A549 (cell line): ENCODE measurements around the gene TRIM2. TPM values are rescaled to one million over a fixed set of nuclear protein-coding genes. Genes with fewer than 3 reads are reported as not detected.

ENCODE experiments used
- ATAC-seq, 2 experiments: fragments of 200-7000 bp in 1 of 2; fragments of >200 bp in 1 of 2; cut with Nextera tagmentation in 1 of 2; cut with Tn5 transposase in 1 of 2; 3 replicates each; pipeline versions ENCODE4 v1.8.0 to v1.9.1; 2018 to 2020; ENCODE audit warnings: mild to moderate bottlenecking in 1 of 2, moderate library complexity in 1 of 2
- CTCF ChIA-PET: fragments of 300-600 bp; sonication (Branson Sonifier 250); formaldehyde crosslinking; extraction: SDS; loops from one replicate; lab custom pipeline; 2021; ENCODE audit warnings: antibody characterized with exemption, inconsistent platforms; lab: Yijun Ruan, JAX
- POLR2A ChIA-PET: fragments of 350-600 bp; formaldehyde crosslinking; extraction: SDS; loops from one replicate; lab custom pipeline; 2021; ENCODE audit warnings: antibody characterized with exemption, inconsistent platforms; lab: Yijun Ruan, JAX
- DNase-seq, 2 experiments: peaks; one replicate each; pipeline versions ENCODE4 v3.0.0 to v3.0.0-alpha.2; 2011 to 2016; ENCODE audit warnings: low read depth in 1 of 2, low spot score in 1 of 2
- FAIRE-seq: peaks from 2 replicates; lab custom pipeline; 2011; peaks lifted over from hg19 to GRCh38; lab: Jason Lieb, UNC
- H3K27ac ChIP-seq, 2 experiments: fragments of >200 bp; sonication (Bioruptor Twin); formaldehyde crosslinking; 3 replicates each; pipeline ENCODE4 v1.5.1; 2016 to 2017
- H3K4me1 ChIP-seq: fragments of >200 bp; sonication (Bioruptor Twin); formaldehyde crosslinking; 3 replicates; pipeline ENCODE4 v1.6.1; 2016
- H3K4me2 ChIP-seq: fragments of >200 bp; sonication (Bioruptor Twin); formaldehyde crosslinking; 3 replicates; pipeline ENCODE4 v1.6.1; 2016
- H3K4me3 ChIP-seq: fragments of >200 bp; sonication (Bioruptor Twin); formaldehyde crosslinking; 3 replicates; pipeline ENCODE4 v1.5.1; 2016
- H3K9me3 ChIP-seq: fragments of >200 bp; sonication (Bioruptor Twin); formaldehyde crosslinking; 3 replicates; pipeline ENCODE4 v1.6.1; 2016
- BHLHE40 ChIP-seq: IDR thresholded peaks from 2 replicates; pipeline ENCODE4 v1.6.1; 2012; ENCODE audit warnings: low read depth, low read length, inconsistent platforms
- CEBPB ChIP-seq, 2 experiments: fragments of >200 bp in 1 of 2; sonication (Bioruptor Twin) in 1 of 2; formaldehyde crosslinking in 1 of 2; IDR thresholded peaks; 2 replicates each; pipeline ENCODE4 v1.6.1; 2012 to 2016
- EHMT2 ChIP-seq: fragments of 200-600 bp; sonication (generic); IDR thresholded peaks from 2 replicates; pipeline ENCODE4 v1.6.1; 2016; ENCODE audit warnings: antibody characterized with exemption, low read depth, mild to moderate bottlenecking, moderate library complexity
- FOSB ChIP-seq: fragments of 250-450 bp; sonication (Bioruptor Pico); IDR thresholded peaks from 2 replicates; pipeline ENCODE4 v1.5.0; 2020; ENCODE audit warnings: mild to moderate bottlenecking, moderate library complexity
- HDAC2 ChIP-seq: fragments of 200-600 bp; sonication (generic); IDR thresholded peaks from 2 replicates; pipeline ENCODE4 v1.6.1; 2016
- MAZ ChIP-seq: fragments of 150-350 bp; IDR thresholded peaks from 2 replicates; pipeline ENCODE4 v1.6.1; 2014; ENCODE audit warnings: antibody characterized with exemption, low read depth, low read length, borderline replicate concordance
- MYC ChIP-seq: IDR thresholded peaks from 2 replicates; pipeline ENCODE4 v1.6.1; 2012; ENCODE audit warnings: mild to moderate bottlenecking, inconsistent platforms, low read length, improper control_type of control experiment, borderline replicate concordance
- NR3C1 ChIP-seq: fragments of >200 bp; sonication (Bioruptor Twin); formaldehyde crosslinking; IDR thresholded peaks from 3 replicates; pipeline ENCODE4 v1.6.1; 2017
- POLR2A ChIP-seq: IDR thresholded peaks from 2 replicates; pipeline ENCODE4 v1.6.1; 2012; ENCODE audit warnings: mild to moderate bottlenecking, low read length
- RNF2 ChIP-seq: fragments of 200-600 bp; sonication (generic); IDR thresholded peaks from 2 replicates; pipeline ENCODE4 v1.6.1; 2016; ENCODE audit warnings: low read depth, mild to moderate bottlenecking, antibody characterized with exemption, moderate library complexity, borderline replicate concordance
- SMC3 ChIP-seq: fragments of >200 bp; sonication (Bioruptor Twin); formaldehyde crosslinking; IDR thresholded peaks from 3 replicates; pipeline ENCODE4 v1.6.1; 2018; ENCODE audit warnings: inconsistent platforms
- TFCP2L1 ChIP-seq: fragments of 250-450 bp; sonication (Bioruptor Pico); IDR thresholded peaks from 2 replicates; pipeline ENCODE4 v1.5.0; 2021; ENCODE audit warnings: mild to moderate bottlenecking
- TP53 ChIP-seq: fragments of 250-450 bp; sonication (Bioruptor Pico); IDR thresholded peaks from 2 replicates; pipeline ENCODE4 v1.5.0; 2021; ENCODE audit warnings: mild to moderate bottlenecking, moderate library complexity
- ZFP36 ChIP-seq: fragments of 450-650 bp; IDR thresholded peaks from 2 replicates; pipeline ENCODE4 v1.6.1; 2014; ENCODE audit warnings: borderline replicate concordance; ENCODE audit not compliant: partially characterized antibody
- WGBS: methylation state at CpG from one replicate; pipeline ENCODE4 v1.1.6; 2017; ENCODE audit errors: missing lambda C conversion rate; 5-methylcytosine and 5-hydroxymethylcytosine counted together
- polyA plus RNA-seq, 4 experiments: library from polyadenylated mRNA; depleted of rRNA in 3 of 4; stranded (reverse); fragments of >200 nt; fragmentation: RNase III in 1 of 4; extraction: RNeasy Plus Mini Kit Qiagen cat#74134 plus additional on column Dnase treatment in 1 of 4; gene quantifications; 2 replicates in 3 of 4; 3 replicates in 1 of 4; pipeline ENCODE4 v1.2.3, GENCODE V29; 2011 to 2017
- TF ChIP-seq, protein P1 (sequence below): fragments of 200-600 bp; sonication (generic); IDR thresholded peaks from 2 replicates; pipeline ENCODE4 v1.6.1; 2016; ENCODE audit warnings: antibody characterized with exemption, mild to moderate bottlenecking, moderate library complexity
- TF ChIP-seq, protein P2 (sequence below): fragments of 250-450 bp; sonication (Bioruptor Pico); IDR thresholded peaks from 2 replicates; pipeline ENCODE4 v1.5.0; 2021; ENCODE audit warnings: mild to moderate bottlenecking, moderate library complexity, borderline replicate concordance
- TF ChIP-seq, protein P3 (sequence below): fragments of 250-450 bp; sonication (Bioruptor Pico); IDR thresholded peaks from 2 replicates; pipeline ENCODE4 v1.5.0; 2020; ENCODE audit warnings: low read depth, mild to moderate bottlenecking, moderate library complexity

Gene TRIM2
- polyA plus RNA-seq, 2 of the 4 experiments (the other 2 are of a cell fraction) = 0.92 to 1.4 TPM

DNA sequence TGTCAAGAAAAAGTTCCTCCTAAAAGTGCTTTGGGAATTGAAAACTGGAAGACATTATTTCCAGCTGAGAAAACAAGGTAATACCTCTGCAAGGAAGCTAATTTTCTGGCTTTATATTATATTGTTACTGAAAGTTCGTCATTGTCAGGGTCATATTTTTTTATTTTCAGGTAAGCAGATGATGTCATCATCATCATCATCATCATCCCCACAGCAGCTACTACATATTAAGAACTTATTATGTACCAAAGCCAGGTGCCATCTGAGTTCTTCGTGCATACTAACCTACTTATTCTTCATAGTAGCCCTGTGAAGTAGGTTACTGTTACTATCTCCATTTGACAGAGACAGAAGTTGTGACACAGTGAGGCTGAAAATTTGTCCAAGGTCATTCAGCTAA lies 87.3 kb downstream of the TRIM2 start:
- POLR2A ChIA-PET = no interaction called here
- peaks cover 3% of the 10 kb centered on the region; the same call in 1 of the 3 replicates for H3K4me1 ChIP-seq
- H3K27ac ChIP-seq = no peak overlapping the region
- FAIRE-seq = no peak
- no peak overlapping the region for H3K4me2 ChIP-seq
- CTCF ChIA-PET = no interaction called here
- no peak for ATAC-seq
- TF ChIP-seq, protein P1, sequence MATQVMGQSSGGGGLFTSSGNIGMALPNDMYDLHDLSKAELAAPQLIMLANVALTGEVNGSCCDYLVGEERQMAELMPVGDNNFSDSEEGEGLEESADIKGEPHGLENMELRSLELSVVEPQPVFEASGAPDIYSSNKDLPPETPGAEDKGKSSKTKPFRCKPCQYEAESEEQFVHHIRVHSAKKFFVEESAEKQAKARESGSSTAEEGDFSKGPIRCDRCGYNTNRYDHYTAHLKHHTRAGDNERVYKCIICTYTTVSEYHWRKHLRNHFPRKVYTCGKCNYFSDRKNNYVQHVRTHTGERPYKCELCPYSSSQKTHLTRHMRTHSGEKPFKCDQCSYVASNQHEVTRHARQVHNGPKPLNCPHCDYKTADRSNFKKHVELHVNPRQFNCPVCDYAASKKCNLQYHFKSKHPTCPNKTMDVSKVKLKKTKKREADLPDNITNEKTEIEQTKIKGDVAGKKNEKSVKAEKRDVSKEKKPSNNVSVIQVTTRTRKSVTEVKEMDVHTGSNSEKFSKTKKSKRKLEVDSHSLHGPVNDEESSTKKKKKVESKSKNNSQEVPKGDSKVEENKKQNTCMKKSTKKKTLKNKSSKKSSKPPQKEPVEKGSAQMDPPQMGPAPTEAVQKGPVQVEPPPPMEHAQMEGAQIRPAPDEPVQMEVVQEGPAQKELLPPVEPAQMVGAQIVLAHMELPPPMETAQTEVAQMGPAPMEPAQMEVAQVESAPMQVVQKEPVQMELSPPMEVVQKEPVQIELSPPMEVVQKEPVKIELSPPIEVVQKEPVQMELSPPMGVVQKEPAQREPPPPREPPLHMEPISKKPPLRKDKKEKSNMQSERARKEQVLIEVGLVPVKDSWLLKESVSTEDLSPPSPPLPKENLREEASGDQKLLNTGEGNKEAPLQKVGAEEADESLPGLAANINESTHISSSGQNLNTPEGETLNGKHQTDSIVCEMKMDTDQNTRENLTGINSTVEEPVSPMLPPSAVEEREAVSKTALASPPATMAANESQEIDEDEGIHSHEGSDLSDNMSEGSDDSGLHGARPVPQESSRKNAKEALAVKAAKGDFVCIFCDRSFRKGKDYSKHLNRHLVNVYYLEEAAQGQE = no peak
- no peak for TF ChIP-seq MAZ
- no peak for TF ChIP-seq HDAC2
- TF ChIP-seq EHMT2 = no peak
- no peak for TF ChIP-seq BHLHE40
- no peak for TF ChIP-seq TFCP2L1
- TF ChIP-seq RNF2 = no peak
- no peak for TF ChIP-seq POLR2A
- TF ChIP-seq CEBPB (IDR thresholded peaks at IDR 0.05) = no peak
- WGBS = 35% methylated on average over 2 of the region's 2 CpGs
- no peaks in the 10 kb centered on the region for H3K9me3 ChIP-seq
- no peak for DNase-seq
- H3K4me3 ChIP-seq = no peak overlapping the region

DNA sequence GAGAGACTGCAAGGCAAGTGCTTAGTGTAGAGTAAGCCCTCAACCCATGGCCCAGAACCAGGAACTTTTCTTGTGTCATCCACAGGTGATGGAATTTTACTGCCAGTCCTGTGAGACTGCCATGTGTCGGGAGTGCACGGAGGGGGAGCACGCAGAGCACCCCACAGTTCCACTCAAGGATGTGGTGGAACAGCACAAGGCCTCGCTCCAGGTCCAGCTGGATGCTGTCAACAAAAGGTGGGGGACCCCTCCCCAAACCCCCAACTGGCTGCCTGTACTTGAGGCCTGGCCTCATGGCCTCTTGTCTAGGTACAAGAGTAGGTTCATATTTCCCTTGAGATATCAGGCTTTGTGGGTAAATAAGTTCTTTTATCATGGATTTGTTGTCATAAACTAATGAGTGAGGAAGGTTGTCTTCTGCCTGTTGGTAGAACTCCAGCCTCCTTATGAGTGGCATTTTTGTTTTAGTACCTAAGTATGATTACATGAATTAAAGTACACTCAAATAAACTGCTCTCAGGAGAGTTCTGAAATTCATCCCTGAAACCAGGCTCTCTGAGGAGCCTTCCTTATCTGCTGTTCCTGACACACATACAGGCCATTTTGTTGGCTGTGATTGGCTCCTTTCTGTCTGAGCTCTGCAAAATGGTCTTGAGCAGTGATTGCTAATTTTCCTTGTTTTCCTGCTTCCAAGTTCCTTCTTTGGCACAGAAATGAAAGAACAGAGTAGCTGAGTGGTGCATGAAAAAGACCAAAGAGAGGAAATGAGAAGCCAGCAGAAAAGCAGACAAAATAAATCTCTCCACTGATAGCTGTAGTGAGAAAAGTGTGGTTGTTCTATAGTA lies 88.9 kb downstream of the TRIM2 start:
- Histone ChIP-seq H3K4me3 (no peak overlapping the region), H3K4me2 (no peak overlapping the region), H3K4me1 (peaks cover 3% of the 10 kb centered on the region; the same call in 1 of the 3 replicates), H3K27ac (no peak overlapping the region), H3K9me3 (no peaks in the 10 kb centered on the region)
- ATAC-seq (no peak), FAIRE-seq (no peak), DNase-seq (no peak)
- 70% methylated on average over 3 of the region's 4 CpGs for WGBS
- POLR2A ChIA-PET = no interaction called here
- CTCF ChIA-PET = interaction anchor here (1.3 kb wide), 1 partner anchor 85 kb away, joined by 4 read pairs; no protein-coding TSS in a partner anchor
- no peak for TF ChIP-seq ZFP36
- TF ChIP-seq FOSB = no peak
- no peak for TF ChIP-seq TP53 (CRISPR knock-in tag)
- TF ChIP-seq SMC3 = no peak
- TF ChIP-seq EHMT2 = no peak
- no peak for TF ChIP-seq MYC
- TF ChIP-seq, protein P2, sequence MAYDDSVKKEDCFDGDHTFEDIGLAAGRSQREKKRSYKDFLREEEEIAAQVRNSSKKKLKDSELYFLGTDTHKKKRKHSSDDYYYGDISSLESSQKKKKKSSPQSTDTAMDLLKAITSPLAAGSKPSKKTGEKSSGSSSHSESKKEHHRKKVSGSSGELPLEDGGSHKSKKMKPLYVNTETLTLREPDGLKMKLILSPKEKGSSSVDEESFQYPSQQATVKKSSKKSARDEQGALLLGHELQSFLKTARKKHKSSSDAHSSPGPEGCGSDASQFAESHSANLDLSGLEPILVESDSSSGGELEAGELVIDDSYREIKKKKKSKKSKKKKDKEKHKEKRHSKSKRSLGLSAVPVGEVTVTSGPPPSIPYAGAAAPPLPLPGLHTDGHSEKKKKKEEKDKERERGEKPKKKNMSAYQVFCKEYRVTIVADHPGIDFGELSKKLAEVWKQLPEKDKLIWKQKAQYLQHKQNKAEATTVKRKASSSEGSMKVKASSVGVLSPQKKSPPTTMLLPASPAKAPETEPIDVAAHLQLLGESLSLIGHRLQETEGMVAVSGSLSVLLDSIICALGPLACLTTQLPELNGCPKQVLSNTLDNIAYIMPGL = no peak
- no peak for TF ChIP-seq RNF2
- TF ChIP-seq, protein P3, sequence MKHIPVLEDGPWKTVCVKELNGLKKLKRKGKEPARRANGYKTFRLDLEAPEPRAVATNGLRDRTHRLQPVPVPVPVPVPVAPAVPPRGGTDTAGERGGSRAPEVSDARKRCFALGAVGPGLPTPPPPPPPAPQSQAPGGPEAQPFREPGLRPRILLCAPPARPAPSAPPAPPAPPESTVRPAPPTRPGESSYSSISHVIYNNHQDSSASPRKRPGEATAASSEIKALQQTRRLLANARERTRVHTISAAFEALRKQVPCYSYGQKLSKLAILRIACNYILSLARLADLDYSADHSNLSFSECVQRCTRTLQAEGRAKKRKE (CRISPR knock-in tag) = no peak
- TF ChIP-seq HDAC2 = no peak
- no peak for TF ChIP-seq NR3C1
